NCI-H2196 (cell line): ENCODE measurements around the gene CC2D1B.
"Not testable (repeated sequence)": the region's sequence is repeated elsewhere in the genome, so short reads cannot be mapped to it uniquely, and the experiment has no call there.

Source experiments
- DNase-seq: peaks from one replicate; lab custom pipeline; 2025; ENCODE audit not compliant: unreplicated experiment; lab: John Stamatoyannopoulos, UW

Gene CC2D1B, protein sequence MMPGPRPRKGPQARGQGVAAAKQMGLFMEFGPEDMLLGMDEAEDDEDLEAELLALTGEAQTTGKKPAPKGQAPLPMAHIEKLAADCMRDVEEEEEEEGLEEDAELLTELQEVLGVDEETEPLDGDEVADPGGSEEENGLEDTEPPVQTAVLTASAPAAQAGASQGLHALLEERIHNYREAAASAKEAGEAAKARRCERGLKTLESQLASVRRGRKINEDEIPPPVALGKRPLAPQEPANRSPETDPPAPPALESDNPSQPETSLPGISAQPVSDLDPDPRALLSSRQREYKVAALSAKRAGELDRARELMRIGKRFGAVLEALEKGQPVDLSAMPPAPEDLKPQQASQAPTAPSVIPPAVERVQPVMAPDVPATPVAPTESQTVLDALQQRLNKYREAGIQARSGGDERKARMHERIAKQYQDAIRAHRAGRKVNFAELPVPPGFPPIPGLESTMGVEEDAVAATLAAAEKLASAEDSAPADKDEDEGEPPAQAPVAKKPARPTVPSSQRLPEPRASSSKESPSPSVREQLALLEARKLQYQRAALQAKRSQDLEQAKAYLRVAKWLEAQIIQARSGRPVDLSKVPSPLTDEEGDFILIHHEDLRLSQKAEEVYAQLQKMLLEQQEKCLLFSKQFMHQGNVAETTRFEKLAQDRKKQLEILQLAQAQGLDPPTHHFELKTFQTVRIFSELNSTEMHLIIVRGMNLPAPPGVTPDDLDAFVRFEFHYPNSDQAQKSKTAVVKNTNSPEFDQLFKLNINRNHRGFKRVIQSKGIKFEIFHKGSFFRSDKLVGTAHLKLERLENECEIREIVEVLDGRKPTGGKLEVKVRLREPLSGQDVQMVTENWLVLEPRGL

DNA sequence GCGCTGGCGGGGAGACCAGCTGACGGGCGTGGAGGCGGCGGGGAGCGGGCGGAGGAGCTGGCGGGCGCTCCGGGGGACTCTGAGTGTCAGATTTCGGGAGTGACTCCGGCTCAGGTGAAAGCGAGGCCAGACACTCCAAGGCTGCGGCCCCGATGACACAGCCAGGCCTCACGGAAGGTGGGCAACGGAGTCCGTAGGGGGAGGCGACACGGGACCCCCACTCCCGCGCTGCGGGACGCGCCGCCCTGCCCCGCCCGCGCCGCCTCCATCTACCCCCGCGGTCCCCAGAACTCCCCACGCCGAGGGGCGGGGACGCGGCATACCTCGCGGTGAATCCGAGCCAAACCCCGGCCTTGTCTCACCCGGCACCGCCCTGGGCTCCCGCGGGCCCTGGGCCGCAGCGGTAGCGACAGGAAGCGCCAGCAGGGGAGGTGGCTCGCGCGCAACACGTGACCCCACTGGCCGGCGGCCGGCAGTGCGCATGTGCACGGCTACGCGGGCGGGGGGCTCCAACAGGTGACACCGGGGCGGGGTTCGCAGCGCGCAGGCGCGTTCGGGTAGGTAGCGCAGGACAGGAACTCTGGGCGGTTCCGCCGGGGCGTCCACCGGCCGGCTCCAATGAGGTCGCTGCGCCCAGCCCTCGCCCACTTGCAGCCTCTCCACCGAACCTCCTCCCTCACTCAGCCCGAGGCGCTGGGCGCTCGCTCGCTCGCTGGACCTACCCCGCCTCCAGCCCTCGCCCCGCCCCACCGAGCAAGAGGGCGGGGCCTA, at the start of gene CC2D1B:
TSS of gene CC2D1B (minus strand) at position 460 of the 771 bp plus-strand sequence. CDS start 1,585 bp downstream, outside the sequence.
- DNase-seq, result peak; percentile 98

DNA sequence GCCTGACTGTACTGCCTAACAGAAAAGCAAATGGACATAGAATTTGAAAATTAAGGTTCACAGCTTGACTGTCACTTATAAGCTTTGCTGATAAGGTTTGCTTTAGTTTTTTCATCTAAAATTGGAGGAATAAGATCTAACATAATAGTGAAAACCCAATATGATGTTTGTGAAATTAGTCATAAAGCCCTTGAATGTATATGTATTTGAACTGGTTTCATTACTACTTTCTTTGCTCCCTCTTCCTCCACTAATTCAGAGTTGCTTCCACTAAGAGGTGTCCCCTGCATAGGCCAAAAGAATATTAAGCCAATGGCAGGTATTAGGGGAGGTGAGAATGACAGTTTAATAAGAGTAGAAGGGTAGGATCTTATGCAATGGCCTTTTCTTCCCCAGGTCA, 48.9 kb upstream of the CC2D1B start:
- no peak for DNase-seq

DNA sequence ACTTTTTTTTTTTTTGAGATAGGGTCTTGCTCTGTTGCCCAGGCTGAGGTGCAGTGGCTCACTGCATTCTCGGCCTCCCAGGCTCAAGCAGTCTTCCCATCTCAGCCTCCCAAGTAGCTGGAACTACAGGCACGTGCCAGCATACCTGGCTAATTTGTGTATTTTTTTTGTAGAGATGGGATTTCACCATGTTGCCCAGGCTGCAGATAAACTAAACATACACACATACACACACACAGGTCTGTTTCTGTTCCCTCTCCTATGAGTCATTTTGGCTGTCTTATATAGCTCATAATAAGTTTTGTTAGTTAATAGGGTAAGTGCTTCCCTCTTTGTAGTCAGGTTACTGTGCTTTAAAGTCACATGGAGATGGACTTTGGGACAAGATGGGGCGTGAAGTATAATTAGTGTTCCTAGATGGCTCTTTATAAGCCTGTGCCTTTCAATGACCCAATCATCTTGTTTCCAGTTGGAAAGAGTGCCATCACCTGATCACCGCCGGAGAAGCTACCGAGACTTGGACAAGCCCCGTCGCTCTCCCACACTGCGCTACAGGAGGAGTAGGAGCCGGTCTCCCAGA, 47.5 kb upstream of the CC2D1B start:
- DNase-seq, result no peak

DNA sequence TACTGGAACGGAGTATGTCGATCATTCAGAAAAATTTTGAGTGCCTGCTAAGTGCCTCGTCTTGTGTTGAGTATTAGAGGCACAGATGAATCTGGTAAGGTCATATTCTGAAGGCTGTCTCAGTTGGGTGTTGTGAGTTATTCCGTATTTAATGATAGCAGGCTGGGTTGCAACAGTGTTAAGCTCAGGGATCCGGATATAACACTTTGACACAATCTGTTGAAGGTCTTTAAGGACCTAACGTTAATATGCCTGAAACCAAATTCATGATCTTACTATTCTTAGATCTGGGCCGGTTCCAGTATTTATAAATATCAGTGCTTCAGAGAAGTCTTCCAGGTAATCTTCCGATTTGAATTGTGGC, 39.0 kb upstream of the CC2D1B start:
- no peak for DNase-seq

DNA sequence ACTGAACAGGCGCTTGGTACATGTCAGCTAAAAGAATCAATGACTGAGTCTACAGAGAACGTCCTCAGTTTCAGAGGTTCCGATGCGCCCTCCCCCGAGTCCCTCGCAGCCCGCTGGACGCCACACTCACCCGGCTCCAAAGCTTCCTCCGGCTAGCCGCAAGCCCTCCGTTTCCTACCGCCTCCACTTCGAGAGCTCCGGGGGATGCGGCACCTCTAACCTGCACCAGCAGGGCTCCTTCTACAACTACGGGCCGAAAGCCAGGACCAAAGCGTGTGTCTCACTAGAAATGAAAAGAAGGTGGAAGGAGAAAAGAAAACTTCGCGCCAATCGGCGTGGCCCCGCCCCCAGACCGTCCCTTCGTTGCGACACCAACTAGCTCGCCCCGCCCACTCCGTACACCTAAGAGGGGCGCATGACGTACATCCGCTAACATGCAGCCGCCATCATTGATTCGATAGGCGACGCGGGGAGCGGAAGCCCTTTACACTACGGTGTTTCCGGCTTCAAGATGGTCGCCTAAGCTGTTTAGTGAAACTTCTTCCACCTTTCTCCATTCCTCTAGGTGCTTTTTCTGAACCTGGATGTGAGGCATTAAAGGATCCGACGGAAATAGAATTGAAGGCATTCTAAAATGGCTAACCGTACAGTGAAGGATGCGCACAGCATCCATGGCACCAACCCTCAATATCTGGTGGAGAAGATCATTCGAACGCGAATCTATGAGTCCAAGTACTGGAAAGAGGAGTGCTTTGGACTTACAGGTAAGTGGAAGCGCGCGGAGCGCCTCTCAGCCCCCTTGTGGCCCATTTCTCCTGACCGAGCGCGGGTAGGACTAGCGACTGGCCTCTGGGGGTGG, 38.3 kb upstream of the CC2D1B start, which contains the start of the genes ORC1 and PRPF38A:
TSS of gene ORC1 (minus strand) at position 308 of the 859 bp plus-strand sequence. CDS start 2,200 bp downstream, outside the sequence.
TSS of gene PRPF38A (plus strand) at position 487 of the 859 bp plus-strand sequence. CDS start at position 635, 148 bp downstream.
- DNase-seq, result peak; percentile 99

DNA sequence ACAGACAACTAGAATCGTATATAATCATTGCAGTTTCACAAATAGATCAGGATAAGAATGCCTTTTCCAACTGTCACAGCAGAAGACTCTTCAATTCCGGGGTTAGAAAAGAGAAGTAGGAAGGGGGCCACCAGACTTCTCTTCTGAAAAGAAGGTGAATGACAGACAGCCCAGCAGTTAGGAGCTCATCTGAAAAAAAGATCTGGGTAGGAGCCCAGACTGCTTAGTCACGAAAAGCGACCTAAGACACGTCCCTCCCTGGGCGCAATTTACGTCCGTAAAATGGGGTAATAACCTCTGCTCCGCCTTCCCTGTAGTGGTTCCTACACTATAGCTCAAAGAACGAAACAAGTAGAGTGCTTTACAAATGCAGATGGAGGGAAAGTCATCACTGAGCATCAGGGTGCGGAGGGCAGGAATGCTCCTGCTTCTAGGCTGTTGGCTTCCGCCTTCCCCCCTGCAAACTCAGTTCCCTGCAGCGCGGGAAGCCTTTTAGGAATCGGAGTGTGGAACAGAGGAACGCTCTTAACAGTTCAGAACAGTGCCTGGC, 37.6 kb upstream of the CC2D1B start:
- DNase-seq, result peak; percentile 53

DNA sequence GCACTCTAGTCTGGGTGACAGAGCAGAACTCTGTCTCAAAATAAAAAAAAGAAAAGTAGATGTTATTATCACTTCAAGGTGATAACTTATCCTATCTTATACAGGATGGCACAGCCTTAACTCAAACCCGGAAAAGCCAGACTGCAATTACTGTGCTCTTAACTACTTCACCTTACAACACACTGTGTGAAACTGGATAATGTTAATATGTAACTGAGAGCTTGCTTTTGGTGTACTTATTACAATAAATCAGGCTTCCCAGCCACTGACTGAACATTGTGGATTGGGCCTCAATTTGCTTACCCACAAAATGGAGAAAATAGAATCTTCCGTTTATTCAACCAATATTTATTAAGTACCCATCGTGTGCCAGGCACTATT, 36.8 kb upstream of the CC2D1B start:
- no peak for DNase-seq

DNA sequence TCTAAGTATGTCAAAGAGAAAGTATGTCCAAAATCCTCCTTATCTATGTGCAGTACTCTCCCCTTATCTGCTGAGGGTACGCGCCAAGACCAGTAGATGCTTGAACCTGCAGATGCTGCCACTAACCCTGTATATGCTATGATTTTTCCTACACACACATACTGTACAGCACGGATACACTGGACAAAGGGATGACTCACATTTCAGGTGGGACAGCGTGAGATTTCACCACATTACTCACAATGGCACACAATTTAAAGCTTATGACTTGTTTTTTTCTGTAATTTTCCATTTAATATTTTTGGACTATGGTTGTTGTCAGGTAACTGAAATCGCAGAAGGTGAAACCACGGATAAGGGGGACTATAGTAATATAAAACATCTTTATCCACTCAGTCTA, 34.1 kb upstream of the CC2D1B start:
- DNase-seq, result no peak

DNA sequence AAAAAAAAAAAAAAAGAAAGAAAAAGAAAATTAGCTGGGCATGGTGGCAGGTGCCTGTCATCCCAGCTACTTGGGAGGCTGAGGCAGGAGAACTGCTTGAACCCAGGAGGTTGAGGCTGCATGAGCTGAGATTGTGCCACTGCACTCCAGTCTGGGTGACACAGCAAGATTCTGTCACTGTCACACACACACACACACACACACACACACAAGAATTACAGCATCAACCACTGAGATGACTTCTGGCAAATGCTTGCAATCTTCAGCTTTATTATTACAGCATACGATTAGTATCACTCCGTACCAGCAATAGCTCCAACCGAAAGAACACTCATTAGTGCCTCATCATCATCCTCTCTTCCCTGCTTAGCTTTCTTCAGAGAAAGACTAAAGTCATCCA, 33.6 kb upstream of the CC2D1B start:
- no peak for DNase-seq

DNA sequence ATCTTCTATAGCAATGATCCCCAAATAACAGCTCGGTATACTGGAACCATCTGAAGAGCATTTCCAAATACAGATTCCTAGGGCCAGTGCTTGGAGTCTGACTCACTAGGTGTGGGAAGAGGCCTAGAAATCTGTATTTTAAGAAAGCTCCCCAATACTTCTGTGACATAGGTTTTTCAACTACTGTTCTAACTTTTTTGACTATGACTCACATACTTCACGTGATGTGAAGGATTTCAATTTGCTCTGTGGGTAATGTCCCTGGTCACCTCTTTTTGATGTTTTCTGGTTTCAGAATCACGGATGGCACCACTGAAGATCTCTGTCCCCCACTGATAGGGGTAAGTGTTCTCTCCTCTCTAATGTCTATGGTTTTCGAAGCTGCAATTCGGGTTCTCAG, 27.2 kb upstream of the CC2D1B start:
- no peak for DNase-seq

DNA sequence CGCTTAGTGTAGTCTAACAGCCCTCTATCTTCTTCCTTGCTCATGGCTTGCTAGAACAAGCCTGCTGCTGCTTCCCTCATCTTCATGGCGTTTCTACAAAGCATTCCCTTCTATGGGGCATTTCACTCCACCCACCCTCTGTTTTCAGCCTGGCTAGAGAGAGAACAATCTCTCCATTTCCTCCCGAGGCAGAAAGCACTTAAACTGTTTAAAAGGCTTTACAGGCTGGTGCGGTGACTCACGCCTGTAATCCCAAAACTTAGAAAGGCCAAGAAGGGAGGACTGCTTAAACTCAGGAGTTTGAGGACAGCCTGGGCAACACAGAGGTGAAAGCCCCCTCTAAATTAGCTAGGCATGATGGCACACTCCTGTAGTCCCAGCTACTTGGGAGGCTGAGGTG, 20.5 kb upstream of the CC2D1B start:
- DNase-seq, result no peak

DNA sequence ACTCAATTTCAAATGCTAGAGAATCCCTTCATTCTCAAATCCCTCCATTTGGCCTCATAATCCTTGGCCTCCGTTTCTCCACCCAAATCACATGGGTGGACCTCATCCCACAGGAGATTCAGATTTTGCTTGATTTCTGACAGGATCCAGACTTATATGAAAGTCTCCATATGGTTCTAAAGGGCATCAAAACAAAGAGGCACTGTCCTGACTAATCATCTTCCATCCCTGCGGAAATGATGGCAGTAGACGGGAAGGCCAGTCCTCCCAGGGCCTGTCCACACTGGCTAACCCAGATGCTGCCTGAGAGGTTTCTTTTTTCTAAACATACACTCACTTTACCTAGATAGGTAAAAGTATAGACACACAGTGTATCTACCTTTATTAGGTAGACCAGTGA, 19.4 kb upstream of the CC2D1B start:
- no peak for DNase-seq

DNA sequence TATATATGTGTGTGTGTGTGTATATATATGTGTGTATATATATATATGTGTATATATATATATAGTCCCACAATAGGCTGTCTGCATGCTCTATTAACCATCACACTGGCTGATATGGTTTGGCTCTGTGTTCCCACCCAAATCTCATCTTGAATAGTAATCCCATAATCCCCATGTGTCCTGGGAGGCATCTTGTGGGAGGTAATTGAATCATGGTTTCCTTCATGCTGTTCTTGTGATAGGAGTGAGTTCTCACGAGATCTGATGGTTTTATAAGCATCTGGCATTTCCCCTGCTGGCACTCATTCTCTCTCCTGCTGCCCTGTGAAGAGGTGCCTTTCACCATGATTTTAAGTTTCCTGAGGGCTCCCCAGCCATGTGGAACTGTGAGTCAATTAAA, 3.8 kb upstream of the CC2D1B start:
- not testable (repeated sequence) for DNase-seq

DNA sequence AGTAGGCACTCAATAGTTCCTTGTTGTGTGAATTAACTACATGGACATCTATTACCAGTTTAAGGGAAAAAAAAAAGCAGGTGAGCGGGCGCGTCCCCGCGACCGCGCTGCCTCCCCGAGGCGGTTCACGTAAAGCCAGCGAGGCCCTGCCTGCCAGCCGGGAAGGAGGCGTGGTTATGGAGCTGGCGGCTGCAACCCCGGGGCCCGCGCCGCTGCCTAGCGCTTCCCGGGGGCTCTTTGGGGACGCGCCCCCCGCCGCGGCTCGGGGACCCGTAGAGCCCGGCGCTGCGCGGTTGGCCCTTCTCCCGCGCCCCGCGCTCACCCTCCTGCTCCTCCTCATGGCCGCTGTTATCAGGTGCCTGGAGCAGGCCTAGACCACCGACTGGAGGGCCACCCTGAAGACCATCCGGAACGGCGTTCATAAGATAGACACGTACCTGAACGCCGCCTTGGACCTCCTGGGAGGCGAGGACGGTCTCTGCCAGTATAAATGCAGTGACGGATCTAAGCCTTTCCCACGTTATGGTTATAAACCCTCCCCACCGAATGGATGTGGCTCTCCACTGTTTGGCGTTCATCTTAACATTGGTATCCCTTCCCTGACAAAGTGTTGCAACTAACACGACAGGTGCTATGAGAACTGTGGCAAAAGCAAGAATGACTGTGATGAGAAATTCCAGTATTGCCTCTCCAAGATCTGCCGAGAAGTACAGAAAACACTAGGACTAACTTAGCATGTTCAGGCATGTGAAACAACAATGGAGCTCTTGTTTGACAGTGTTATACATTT, 2.6 kb upstream of the CC2D1B start:
- peak; percentile 77 for DNase-seq

DNA sequence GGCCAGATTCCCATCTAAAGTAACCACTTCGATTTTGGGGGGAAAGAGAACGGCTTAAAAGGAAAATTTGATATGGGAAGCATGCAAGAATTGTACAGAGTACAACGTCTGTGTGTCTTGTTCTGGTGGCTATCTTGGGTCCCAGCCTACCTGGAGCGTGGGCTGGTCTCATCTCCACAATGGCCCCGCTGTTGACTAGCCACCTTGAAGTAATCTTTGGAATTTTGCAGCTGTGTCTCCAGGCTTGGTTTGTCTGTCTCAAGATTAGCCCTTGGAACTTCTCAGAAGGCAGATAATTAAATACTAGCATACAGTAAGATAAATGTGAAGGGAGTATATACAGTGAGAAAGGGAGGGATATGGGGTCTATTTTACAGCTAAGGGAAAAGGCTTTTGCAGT, 1.3 kb upstream of the CC2D1B start:
- no peak for DNase-seq

DNA sequence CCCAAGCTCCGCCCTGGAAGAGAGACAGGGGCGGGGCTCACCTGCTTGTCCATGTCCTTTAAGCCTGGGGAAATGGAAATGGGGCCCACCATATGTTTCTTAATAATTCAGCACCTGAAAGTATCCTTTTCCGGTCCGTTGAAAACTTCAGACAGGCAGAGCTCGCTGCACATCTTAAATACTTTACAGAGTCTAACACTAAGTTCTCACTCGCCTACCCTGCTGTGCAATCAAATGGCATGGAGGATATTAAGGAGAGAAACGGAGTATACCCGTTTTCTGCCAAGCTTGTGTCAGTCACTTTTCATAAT, 467 bp upstream of the CC2D1B start:
- DNase-seq, result no peak

DNA sequence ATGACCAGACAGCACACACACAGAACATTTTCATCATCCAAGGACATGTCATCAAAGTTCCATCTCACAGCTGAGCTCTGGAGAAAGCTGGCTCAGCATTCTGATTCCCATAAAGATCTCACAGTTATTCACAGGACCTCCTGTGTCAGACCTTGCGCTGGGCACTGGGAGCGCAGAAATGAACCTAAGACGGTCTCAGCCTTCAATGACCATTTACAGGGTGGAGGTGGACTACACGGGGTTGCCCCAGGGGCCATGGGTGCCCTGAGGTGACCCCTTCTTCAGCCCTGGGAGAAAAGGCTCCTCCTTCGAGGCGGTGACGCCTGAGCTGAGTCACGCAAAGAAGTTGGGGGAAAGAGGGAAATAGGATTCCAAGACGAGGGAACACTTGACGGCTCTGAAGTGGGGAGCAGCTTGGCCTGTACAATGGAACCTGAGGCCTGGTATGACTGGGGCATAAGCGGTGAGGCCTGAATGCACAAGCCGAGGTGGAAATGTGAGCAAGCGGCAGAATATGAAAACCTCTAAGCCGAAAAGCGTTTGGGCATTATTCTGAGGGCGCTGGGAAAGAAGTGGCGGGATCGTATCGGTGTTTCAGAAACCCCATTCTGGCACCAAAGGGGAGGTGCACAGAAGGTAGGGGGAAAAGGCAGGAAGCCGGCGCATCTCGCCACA, 797 bp downstream of the CC2D1B start:
- peak; percentile 34 for DNase-seq

DNA sequence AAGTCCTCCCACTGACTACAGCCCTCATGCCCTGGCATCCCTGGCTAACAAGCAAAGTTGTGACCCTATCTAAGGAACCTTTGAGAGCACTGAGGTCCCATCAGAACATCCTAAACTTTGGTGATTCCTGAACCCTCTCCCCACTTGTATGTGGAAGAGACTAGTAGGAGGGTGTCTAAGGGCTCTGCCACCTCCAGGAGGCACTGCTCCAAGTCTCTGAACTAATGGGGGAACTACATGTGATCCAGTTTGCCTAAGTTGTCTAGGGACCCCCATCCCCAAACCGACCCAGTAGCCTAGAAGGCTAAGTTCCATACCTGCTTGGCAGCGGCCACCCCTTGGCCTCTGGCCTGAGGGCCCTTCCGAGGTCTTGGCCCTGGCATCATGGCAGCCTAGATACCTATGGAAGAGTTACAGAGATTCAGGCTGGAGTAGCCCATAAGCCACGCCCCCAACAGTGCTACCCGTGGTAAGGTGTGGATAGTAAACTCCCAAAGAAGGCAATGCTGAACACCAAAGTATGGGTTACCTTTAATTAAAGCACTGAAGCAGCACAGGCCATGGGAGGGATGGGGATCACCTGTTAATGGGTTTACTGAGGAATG, 1.7 kb downstream of the CC2D1B start:
- DNase-seq, result no peak
